Peyer's patch (tissue), 4 donors: ENCODE measurements around the gene GMPS. TPM values are rescaled to one million over a fixed set of nuclear protein-coding genes. Genes with fewer than 3 reads are reported as not detected.
"Not testable (repeated sequence)": the region's sequence is repeated elsewhere in the genome, so short reads cannot be mapped to it uniquely, and the experiment has no call there.

ENCODE experiments used
- DNase-seq, 3 donors: peaks; one replicate each; pipeline ENCODE4 v3.0.0-alpha.2; 2017 to 2019
- H3K27ac ChIP-seq, 4 donors: fragments of 200-600 bp; sonication (generic); one replicate each; pipeline ENCODE4 v1.5.1; 2016 to 2019
- H3K27me3 ChIP-seq, 2 donors: fragments of 200-600 bp; sonication (generic); one replicate each; pipeline ENCODE4 v1.5.1; 2019
- H3K36me3 ChIP-seq, 3 donors: fragments of 200-600 bp; sonication (generic); one replicate each; pipeline ENCODE4 v1.5.1; 2016 to 2019
- H3K4me1 ChIP-seq, 4 donors: fragments of 200-600 bp; sonication (generic); one replicate each; pipeline ENCODE4 v1.5.1; 2016 to 2019
- H3K4me3 ChIP-seq, 4 donors: fragments of 200-600 bp; sonication (generic); 1 replicate in 3 of 4; 2 replicates in 1 of 4; pipeline ENCODE4 v1.5.1; 2016 to 2019; ENCODE audit warnings: mild to moderate bottlenecking in 1 of 4
- H3K9me3 ChIP-seq, 4 donors: fragments of 200-600 bp; sonication (generic); one replicate each; pipeline ENCODE4 v1.5.1; 2016 to 2019; ENCODE audit warnings: mild to moderate bottlenecking in 1 of 4
- POLR2A ChIP-seq, 2 donors: fragments of 450-650 bp; IDR thresholded peaks; one replicate each; pipeline ENCODE4 v1.5.1; 2017; ENCODE audit warnings: antibody characterized with exemption in 2 of 2, mild to moderate bottlenecking in 2 of 2, moderate library complexity in 2 of 2
- total RNA-seq, 4 donors: library from RNA; depleted of rRNA; stranded (reverse); fragments of >200 nt; gene quantifications; one replicate each; pipeline ENCODE4 v1.1.0, GENCODE V29; 2016
- TF ChIP-seq, protein P1 (sequence below), 6 experiments: fragments of 450-650 bp in 4 of 6; fragments of 200-600 bp in 2 of 6; sonication (generic) in 1 of 6; IDR thresholded peaks; one replicate each; pipeline ENCODE4 v1.5.1; 2017 to 2019; ENCODE audit warnings: antibody characterized with exemption in 6 of 6, mild to moderate bottlenecking in 3 of 6, moderate library complexity in 1 of 6

Gene GMPS
- total RNA-seq, 4 donors from 2014 or later = 12.9 to 72.6 (median 22.2) TPM

DNA sequence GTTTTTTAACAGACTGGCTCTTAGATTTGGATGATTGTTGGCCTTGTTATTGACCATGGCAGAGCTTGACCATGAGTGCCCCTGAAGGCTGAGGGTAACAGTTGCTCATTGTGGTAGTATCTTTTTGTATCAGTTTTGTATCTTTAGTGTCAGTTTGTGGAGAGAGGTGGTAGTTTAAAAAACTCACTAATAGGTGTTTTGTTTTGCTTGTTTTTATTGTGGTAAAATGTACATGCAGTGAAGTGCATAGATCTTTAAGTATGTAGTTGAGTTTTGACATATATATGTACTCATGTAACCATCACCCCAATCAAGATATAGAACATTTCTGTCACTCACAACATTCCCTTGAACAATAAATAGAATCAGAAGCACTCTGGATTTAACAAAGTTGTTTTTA lies 9.8 kb downstream of the GMPS start:
- no peak for DNase-seq
- TF ChIP-seq, protein P1, sequence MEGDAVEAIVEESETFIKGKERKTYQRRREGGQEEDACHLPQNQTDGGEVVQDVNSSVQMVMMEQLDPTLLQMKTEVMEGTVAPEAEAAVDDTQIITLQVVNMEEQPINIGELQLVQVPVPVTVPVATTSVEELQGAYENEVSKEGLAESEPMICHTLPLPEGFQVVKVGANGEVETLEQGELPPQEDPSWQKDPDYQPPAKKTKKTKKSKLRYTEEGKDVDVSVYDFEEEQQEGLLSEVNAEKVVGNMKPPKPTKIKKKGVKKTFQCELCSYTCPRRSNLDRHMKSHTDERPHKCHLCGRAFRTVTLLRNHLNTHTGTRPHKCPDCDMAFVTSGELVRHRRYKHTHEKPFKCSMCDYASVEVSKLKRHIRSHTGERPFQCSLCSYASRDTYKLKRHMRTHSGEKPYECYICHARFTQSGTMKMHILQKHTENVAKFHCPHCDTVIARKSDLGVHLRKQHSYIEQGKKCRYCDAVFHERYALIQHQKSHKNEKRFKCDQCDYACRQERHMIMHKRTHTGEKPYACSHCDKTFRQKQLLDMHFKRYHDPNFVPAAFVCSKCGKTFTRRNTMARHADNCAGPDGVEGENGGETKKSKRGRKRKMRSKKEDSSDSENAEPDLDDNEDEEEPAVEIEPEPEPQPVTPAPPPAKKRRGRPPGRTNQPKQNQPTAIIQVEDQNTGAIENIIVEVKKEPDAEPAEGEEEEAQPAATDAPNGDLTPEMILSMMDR (IDR thresholded peaks at IDR 0.05) = no peak
- no peak for TF ChIP-seq POLR2A (IDR thresholded peaks at IDR 0.05)
- Histone ChIP-seq H3K27ac (no peak overlapping the region), H3K4me1 (peaks cover 0 to under 1% (median 0%) of the 10 kb centered on the region in 4 donors), H3K36me3 (no peaks in the 10 kb centered on the region), H3K9me3 (no peaks in the 10 kb centered on the region), H3K4me3 (no peak overlapping the region), H3K27me3 (no peaks in the 10 kb centered on the region)

DNA sequence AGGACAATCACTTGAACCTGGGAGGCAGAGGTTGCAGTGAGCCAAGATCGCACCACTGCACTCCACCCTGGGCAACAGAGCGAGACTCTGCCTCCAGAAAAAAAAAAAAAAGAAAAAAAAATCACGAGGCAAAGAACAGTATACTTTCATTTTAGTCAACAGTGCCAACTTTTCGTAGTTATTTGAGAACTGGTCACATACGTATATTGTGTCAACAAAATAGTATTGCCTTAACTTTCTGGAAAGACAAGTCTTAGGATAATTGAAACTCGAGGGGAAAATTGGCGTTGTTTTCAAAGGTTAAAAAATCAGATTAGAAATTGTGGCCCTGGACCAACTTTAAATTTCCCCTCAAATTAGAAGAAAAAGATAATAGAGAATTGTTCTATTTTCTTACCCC lies 13.8 kb downstream of the GMPS start:
- TF ChIP-seq, protein P1 (IDR thresholded peaks at IDR 0.05) = no peak
- no peak for TF ChIP-seq POLR2A (IDR thresholded peaks at IDR 0.05)
- Histone ChIP-seq H3K27me3 (no peaks in the 10 kb centered on the region), H3K4me3 (no peak overlapping the region), H3K4me1 (no peaks in the 10 kb centered on the region), H3K36me3 (no peaks in the 10 kb centered on the region), H3K27ac (no peak overlapping the region), H3K9me3 (no peaks in the 10 kb centered on the region)
- DNase-seq = no peak

DNA sequence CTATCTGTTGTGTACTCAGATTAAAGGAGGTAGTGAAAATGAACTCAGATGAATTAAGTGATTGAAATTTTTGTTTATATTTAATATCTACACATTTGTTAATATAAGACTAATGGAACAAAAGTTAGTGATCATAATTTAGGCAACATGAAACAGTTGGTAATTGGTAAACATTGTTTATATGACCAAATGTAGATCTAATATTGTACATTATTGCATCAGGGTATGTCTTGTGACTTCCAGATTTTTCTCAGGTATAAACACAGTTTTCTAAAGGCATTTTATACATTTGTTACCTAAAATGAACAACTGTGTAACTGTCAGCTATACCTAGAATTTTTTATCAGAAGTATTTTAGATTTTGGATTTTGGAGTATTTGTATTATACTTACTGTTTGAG lies 14.8 kb downstream of the GMPS start:
- Histone ChIP-seq H3K4me1 (peaks cover 0 to 3% (median 0%) of the 10 kb centered on the region in 4 donors), H3K27ac (no peak overlapping the region), H3K36me3 (no peaks in the 10 kb centered on the region), H3K27me3 (no peaks in the 10 kb centered on the region), H3K4me3 (no peak overlapping the region), H3K9me3 (no peaks in the 10 kb centered on the region)
- DNase-seq = no peak
- no peak for TF ChIP-seq POLR2A (IDR thresholded peaks at IDR 0.05)

DNA sequence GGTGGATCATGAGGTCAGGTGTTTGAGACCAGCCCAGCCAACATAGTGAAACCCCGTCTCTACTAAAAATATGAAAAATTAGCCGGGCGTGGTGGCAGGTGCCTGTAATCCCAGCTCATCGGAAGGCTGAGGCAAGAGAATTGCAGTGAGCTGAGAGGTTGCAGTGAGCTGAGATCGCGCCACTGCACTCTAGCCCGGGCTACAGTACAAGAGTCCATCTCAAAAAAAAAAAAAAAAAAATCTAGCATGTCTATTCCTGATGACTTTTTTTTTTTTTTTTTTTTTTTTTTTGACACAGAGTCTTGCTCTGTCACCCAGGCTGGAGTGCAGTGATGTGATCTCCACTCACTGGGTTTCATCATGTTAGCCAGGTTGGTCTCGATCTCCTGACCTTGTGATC lies 15.9 kb downstream of the GMPS start:
- H3K4me3 ChIP-seq, H3K9me3 ChIP-seq, H3K4me1 ChIP-seq, H3K27me3 ChIP-seq, DNase-seq, H3K36me3 ChIP-seq, H3K27ac ChIP-seq: not testable (repeated sequence)

DNA sequence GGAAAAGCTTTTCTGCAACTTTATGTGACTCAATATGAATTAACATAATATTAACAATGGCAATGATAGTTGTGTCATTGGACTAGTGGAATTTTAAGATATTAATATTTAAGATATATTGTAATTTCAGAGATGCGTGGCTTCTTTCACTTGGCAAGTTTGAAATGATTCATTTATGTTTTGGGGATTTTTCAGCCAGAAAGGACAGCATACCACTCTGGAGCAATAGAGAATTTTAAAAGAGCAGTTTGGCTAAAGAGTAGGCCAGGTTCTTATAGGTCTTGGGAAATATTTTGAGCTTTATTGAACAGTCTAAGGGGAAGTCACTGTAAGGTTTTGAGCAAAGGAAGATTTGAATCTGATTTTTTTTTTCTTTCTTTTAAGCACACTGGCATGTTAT lies 16.5 kb downstream of the GMPS start:
- Histone ChIP-seq H3K27ac (no peak overlapping the region), H3K4me1 (peaks cover 0 to 5% (median 0%) of the 10 kb centered on the region in 4 donors), H3K36me3 (no peaks in the 10 kb centered on the region), H3K27me3 (no peaks in the 10 kb centered on the region), H3K4me3 (no peak overlapping the region), H3K9me3 (no peaks in the 10 kb centered on the region)
- DNase-seq = no peak
- no peak for TF ChIP-seq POLR2A (IDR thresholded peaks at IDR 0.05)
- TF ChIP-seq, protein P1 (IDR thresholded peaks at IDR 0.05) = no peak

DNA sequence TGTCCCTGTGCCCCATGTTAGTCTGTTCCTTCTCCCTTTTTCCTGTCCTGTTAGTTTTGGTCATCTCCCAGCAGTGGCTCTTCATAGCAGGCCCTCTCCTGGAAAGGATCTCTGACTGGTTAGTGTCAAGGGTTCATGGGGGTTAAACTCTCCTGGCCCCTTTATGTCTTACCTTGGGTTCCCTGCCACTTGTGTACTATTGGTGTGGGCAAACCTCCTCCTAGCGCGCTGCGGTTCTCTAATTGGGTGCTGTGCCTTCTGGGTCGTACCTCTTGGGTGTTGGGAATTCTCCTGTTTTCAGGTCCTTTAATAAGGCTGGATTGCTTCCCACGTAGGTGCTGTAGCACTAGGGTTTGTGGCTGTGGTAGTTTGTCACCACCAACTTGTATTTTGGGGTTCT lies 18.8 kb downstream of the GMPS start:
- DNase-seq = no peak
- no peak overlapping the region for H3K4me3 ChIP-seq
- no peaks in the 10 kb centered on the region for H3K9me3 ChIP-seq
- H3K4me1 ChIP-seq = peaks cover 0 to 5% (median 0%) of the 10 kb centered on the region in 4 donors
- TF ChIP-seq POLR2A (IDR thresholded peaks at IDR 0.05) = no peak
- TF ChIP-seq, protein P1 (IDR thresholded peaks at IDR 0.05) = no peak
- peaks cover 0 to 2% (median 0%) of the 10 kb centered on the region in 3 donors for H3K36me3 ChIP-seq
- H3K27me3 ChIP-seq = no peaks in the 10 kb centered on the region
- no peak overlapping the region for H3K27ac ChIP-seq

DNA sequence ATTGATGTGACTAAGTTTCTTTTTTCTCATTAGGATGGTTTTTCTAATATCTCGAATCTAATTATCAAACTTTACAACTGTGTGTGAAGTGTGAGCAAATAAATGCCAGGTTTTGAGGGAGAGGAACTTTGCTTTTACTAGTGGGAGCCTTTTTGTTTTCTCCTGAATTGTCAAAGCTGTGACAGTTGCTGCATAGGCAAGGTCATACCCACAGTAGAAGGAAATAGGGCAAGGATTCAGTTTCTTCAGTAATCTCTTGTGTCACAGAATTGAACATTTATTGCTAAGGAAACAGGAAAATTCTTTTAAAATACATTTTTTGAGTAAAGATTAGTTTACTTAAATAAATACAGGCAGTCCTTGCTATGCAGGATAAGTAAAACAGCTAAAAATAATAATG lies 19.5 kb downstream of the GMPS start:
- Histone ChIP-seq H3K27ac (no peak overlapping the region), H3K36me3 (peaks cover 0 to 9% (median 0%) of the 10 kb centered on the region in 3 donors), H3K4me1 (peaks cover 0 to 5% (median 0%) of the 10 kb centered on the region in 4 donors), H3K9me3 (no peaks in the 10 kb centered on the region), H3K27me3 (no peaks in the 10 kb centered on the region), H3K4me3 (no peak overlapping the region)
- DNase-seq = no peak
- no peak for TF ChIP-seq POLR2A (IDR thresholded peaks at IDR 0.05)
- TF ChIP-seq, protein P1 (IDR thresholded peaks at IDR 0.05) = no peak
